Natural killer cell (primary cell): ENCODE data around the gene LCE1A. TPM values are rescaled to one million over a fixed set of nuclear protein-coding genes. Genes with fewer than 3 reads are reported as not detected.

ENCODE experiments used
- ATAC-seq, 3 donors: fragments of 150-1000 bp in 2 of 3; fragments of 200-7000 bp in 1 of 3; cut with Tn5 transposase; 1 replicate in 1 of 3; 2 replicates in 2 of 3; pipeline ENCODE4 v1.10.0; 2021; ENCODE audit warnings: mild to moderate bottlenecking in 2 of 3, moderate library complexity in 2 of 3
- DNase-seq, 2 donors: peaks; one replicate each; pipeline versions ENCODE4 v3.0.0 to v3.0.0-alpha.2; 2013 to 2021; ENCODE audit warnings: mixed read lengths in 1 of 2
- H3K27ac ChIP-seq: one replicate; pipeline ENCODE4 v1.5.1; 2013; ENCODE audit warnings: mild to moderate bottlenecking, low read length
- H3K27me3 ChIP-seq: one replicate; pipeline ENCODE4 v1.6.1; 2013; ENCODE audit warnings: low read length; ENCODE audit not compliant: control insufficient read depth, insufficient read depth
- H3K36me3 ChIP-seq: one replicate; pipeline ENCODE4 v1.6.1; 2013; ENCODE audit warnings: low read length; ENCODE audit not compliant: control insufficient read depth, insufficient read depth
- H3K4me1 ChIP-seq: one replicate; pipeline ENCODE4 v1.6.1; 2013; ENCODE audit warnings: low read length; ENCODE audit not compliant: control insufficient read depth, insufficient read depth
- H3K4me3 ChIP-seq: one replicate; pipeline ENCODE4 v1.5.1; 2013; ENCODE audit warnings: low read length
- H3K9me3 ChIP-seq: one replicate; pipeline ENCODE4 v1.6.1; 2013; ENCODE audit warnings: low read length; ENCODE audit not compliant: control insufficient read depth, insufficient read depth
- H3K27ac Mint-ChIP-seq, 2 donors: one replicate each; pipeline ENCODE4 v1.8.0; 2022; ENCODE audit warnings: mild to moderate bottlenecking in 2 of 2, mixed read lengths in 2 of 2, moderate library complexity in 1 of 2
- H3K27me3 Mint-ChIP-seq, 2 donors: one replicate each; pipeline ENCODE4 v1.8.0; 2022; ENCODE audit warnings: low read depth in 2 of 2, mixed read lengths in 2 of 2
- H3K36me3 Mint-ChIP-seq: one replicate; pipeline ENCODE4 v1.8.0; 2022; ENCODE audit warnings: mixed read lengths
- H3K4me1 Mint-ChIP-seq, 2 donors: one replicate each; pipeline ENCODE4 v1.8.0; 2022; ENCODE audit warnings: mixed read lengths in 2 of 2
- H3K4me3 Mint-ChIP-seq: one replicate; pipeline ENCODE4 v1.8.0; 2022; ENCODE audit warnings: mild to moderate bottlenecking, moderate library complexity, mixed read lengths
- H3K9me3 Mint-ChIP-seq, 2 donors: one replicate each; pipeline ENCODE4 v1.8.0; 2022; ENCODE audit warnings: mixed read lengths in 2 of 2
- CTCF ChIP-seq: fragments of 200-600 bp; IDR thresholded peaks from one replicate; pipeline ENCODE4 v1.8.0; 2022; ENCODE audit warnings: antibody characterized with exemption
- WGBS: methylation state at CpG from one replicate; pipeline ENCODE4 v1.1.7; 2013; ENCODE audit warnings: missing lambda C conversion rate; ENCODE audit not compliant: insufficient coverage; 5-methylcytosine and 5-hydroxymethylcytosine counted together
- intact Hi-C: fragments of 100-400 bp; cut with micrococcal nuclease; formaldehyde crosslinking; loops from one replicate; pipeline ENCODE4 v1.14.2; 2022
- total RNA-seq, 4 donors: library from RNA; stranded (reverse); fragments of 120-200 nt in 1 of 4; gene quantifications; one replicate each; pipeline versions ENCODE4 v1.2.3 to v1.2.4, GENCODE V29; 2013 to 2022

Gene LCE1A
- total RNA-seq, 3 donors from 2014 or later (not counting 1 experiment from before 2014, with no cell fraction given): not detected

GRCh38 chr1:152811050-152811449, 16.2 kb upstream of the LCE1A start:
- no peak overlapping the region for H3K4me3 Mint-ChIP-seq

GRCh38 chr1:152811671-152812070, 15.6 kb upstream of the LCE1A start, which contains the start of gene LCE1B:
LCE1B (plus strand) TSS chr1:152811971; CDS start chr1:152812447, 476 bp downstream.
- H3K36me3 Mint-ChIP-seq: no peaks in the 10 kb centered on the region
- WGBS: 100% methylated on average over 1 of the region's 2 CpGs
- no peak for ATAC-seq
- no peak within 1 kb of the TSS for H3K4me3 ChIP-seq
- H3K4me1 Mint-ChIP-seq: no peaks in the 10 kb centered on the region
- TF ChIP-seq CTCF: no peak
- no peaks in the 10 kb centered on the region for H3K9me3 ChIP-seq
- no peak within 1 kb of the TSS for H3K27ac Mint-ChIP-seq
- H3K9me3 Mint-ChIP-seq: no peaks in the 10 kb centered on the region
- H3K4me3 Mint-ChIP-seq: no peak within 1 kb of the TSS
- peaks cover 9 to 16% of the 10 kb centered on the region in 2 donors for H3K27me3 Mint-ChIP-seq
- intact Hi-C loops: no loop called here
- no peaks in the 10 kb centered on the region for H3K27me3 ChIP-seq
- no peak for DNase-seq
- H3K4me1 ChIP-seq: no peaks in the 10 kb centered on the region
- H3K27ac ChIP-seq: no peak within 1 kb of the TSS
- H3K36me3 ChIP-seq: no peaks in the 10 kb centered on the region

More at GRCh38 chr1:152811050-152811449, 16.2 kb upstream of the LCE1A start:
- H3K27me3 ChIP-seq: no peaks in the 10 kb centered on the region
- no peaks in the 10 kb centered on the region for H3K9me3 Mint-ChIP-seq
- no peaks in the 10 kb centered on the region for H3K36me3 ChIP-seq
- no peaks in the 10 kb centered on the region for H3K4me1 ChIP-seq
- no peak overlapping the region for H3K4me3 ChIP-seq
- no peak overlapping the region for H3K27ac Mint-ChIP-seq
- no peaks in the 10 kb centered on the region for H3K9me3 ChIP-seq
- no peak overlapping the region for H3K27ac ChIP-seq
- intact Hi-C loops: no loop called here
- peaks cover 9 to 16% of the 10 kb centered on the region in 2 donors for H3K27me3 Mint-ChIP-seq
- ATAC-seq (no peak), DNase-seq (no peak)
- WGBS: 77% methylated on average over 2 of the region's 2 CpGs
- no peaks in the 10 kb centered on the region for H3K4me1 Mint-ChIP-seq
- H3K36me3 Mint-ChIP-seq: no peaks in the 10 kb centered on the region
- no peak for TF ChIP-seq CTCF

GRCh38 chr1:152817309-152817708, 10.0 kb upstream of the LCE1A start:
- Mint-ChIP-seq H3K4me3 (no peak overlapping the region), H3K27me3 (peaks cover 6 to 11% of the 10 kb centered on the region in 2 donors)

More at GRCh38 chr1:152817309-152817708, 10.0 kb upstream of the LCE1A start:
- intact Hi-C loops: no loop called here
- no peak overlapping the region for H3K27ac Mint-ChIP-seq
- Histone ChIP-seq H3K4me3 (no peak overlapping the region), H3K9me3 (no peaks in the 10 kb centered on the region), H3K4me1 (no peaks in the 10 kb centered on the region), H3K27me3 (no peaks in the 10 kb centered on the region), H3K27ac (no peak overlapping the region), H3K36me3 (no peaks in the 10 kb centered on the region)
- H3K36me3 Mint-ChIP-seq: no peaks in the 10 kb centered on the region
- no peaks in the 10 kb centered on the region for H3K9me3 Mint-ChIP-seq
- TF ChIP-seq CTCF: no peak
- H3K4me1 Mint-ChIP-seq: no peaks in the 10 kb centered on the region
- DNase-seq: no peak
- ATAC-seq: no peak
- WGBS: 91% methylated on average over 6 of the region's 6 CpGs
